CD8-positive, alpha-beta memory T cell (primary cell): ENCODE measurements around the gene CELSR2. TPM values are rescaled to one million over a fixed set of nuclear protein-coding genes. Genes with fewer than 3 reads are reported as not detected.

ENCODE experiments used
- CTCF ChIA-PET: fragments of 350-600 bp; sonication (Branson Sonifier 250); formaldehyde crosslinking; loops from one replicate; lab custom pipeline; 2021; ENCODE audit warnings: antibody characterized with exemption; lab: Charles Lee
- POLR2A ChIA-PET: fragments of 350-600 bp; sonication (Branson Sonifier 250); formaldehyde crosslinking; loops from one replicate; lab custom pipeline; 2021; ENCODE audit warnings: antibody characterized with exemption; lab: Charles Lee
- DNase-seq, 5 donors: peaks; one replicate each; pipeline versions ENCODE4 v3.0.0 to v3.0.0-alpha.2; 2020 to 2022; ENCODE audit warnings: mixed read lengths in 1 of 5
- H3K27ac ChIP-seq: one replicate; pipeline ENCODE4 v1.7.0; 2013; ENCODE audit warnings: low read depth, mild to moderate bottlenecking, low read length, moderate library complexity
- H3K27me3 ChIP-seq: 2 replicates; pipeline ENCODE4 v1.7.0; 2013; ENCODE audit warnings: low read length, mild to moderate bottlenecking; ENCODE audit not compliant: insufficient read depth, poor library complexity, severe bottlenecking
- H3K36me3 ChIP-seq: 2 replicates; pipeline ENCODE4 v1.7.0; 2013; ENCODE audit warnings: mild to moderate bottlenecking, low read length, moderate library complexity; ENCODE audit not compliant: insufficient read depth
- H3K4me1 ChIP-seq: 2 replicates; pipeline ENCODE4 v1.7.0; 2013; ENCODE audit warnings: mild to moderate bottlenecking, low read length, moderate library complexity; ENCODE audit not compliant: insufficient read depth
- H3K4me3 ChIP-seq: 2 replicates; pipeline ENCODE4 v1.7.0; 2013; ENCODE audit warnings: mild to moderate bottlenecking, low read length
- H3K9me3 ChIP-seq: 2 replicates; pipeline ENCODE4 v1.7.0; 2013; ENCODE audit warnings: mild to moderate bottlenecking, low read length
- H3K27ac Mint-ChIP-seq, 8 donors: one replicate each; pipeline ENCODE4 v1.8.0; 2020 to 2021; ENCODE audit warnings: mixed read lengths in 8 of 8, mild to moderate bottlenecking in 6 of 8, inconsistent platforms in 3 of 8, moderate library complexity in 3 of 8
- H3K27me3 Mint-ChIP-seq, 2 donors: one replicate each; pipeline ENCODE4 v1.8.0; 2020 to 2021; ENCODE audit warnings: mixed read lengths in 2 of 2, mild to moderate bottlenecking in 1 of 2, moderate library complexity in 1 of 2
- H3K36me3 Mint-ChIP-seq, 3 donors: one replicate each; pipeline ENCODE4 v1.8.0; 2020 to 2021; ENCODE audit warnings: mixed read lengths in 3 of 3, inconsistent platforms in 1 of 3, mild to moderate bottlenecking in 1 of 3
- H3K4me1 Mint-ChIP-seq, 3 donors: one replicate each; pipeline ENCODE4 v1.8.0; 2020 to 2021; ENCODE audit warnings: mixed read lengths in 3 of 3, inconsistent platforms in 1 of 3, mild to moderate bottlenecking in 1 of 3
- H3K4me3 Mint-ChIP-seq, 7 donors: one replicate each; pipeline ENCODE4 v1.8.0; 2020 to 2021; ENCODE audit warnings: mixed read lengths in 7 of 7, mild to moderate bottlenecking in 6 of 7, moderate library complexity in 4 of 7, inconsistent platforms in 2 of 7
- H3K9me3 Mint-ChIP-seq, 5 donors: one replicate each; pipeline ENCODE4 v1.8.0; 2020 to 2022; ENCODE audit warnings: mixed read lengths in 5 of 5, mild to moderate bottlenecking in 3 of 5, moderate library complexity in 2 of 5, inconsistent platforms in 1 of 5
- polyA plus RNA-seq: library from polyadenylated mRNA; unstranded; fragments of 300-500 nt; fragmentation: Illumina TruSeq; gene quantifications from one replicate; pipeline ENCODE4 v1.2.3, GENCODE V29; 2021
- total RNA-seq, 2 experiments: library from RNA; stranded (reverse); gene quantifications; one replicate each; pipeline ENCODE4 v1.2.3, GENCODE V29; 2021

Gene CELSR2
- total and polyA plus RNA-seq, 3 experiments from 2014 or later, result 0.77 to 2.8 (median 2.7) TPM

DNA sequence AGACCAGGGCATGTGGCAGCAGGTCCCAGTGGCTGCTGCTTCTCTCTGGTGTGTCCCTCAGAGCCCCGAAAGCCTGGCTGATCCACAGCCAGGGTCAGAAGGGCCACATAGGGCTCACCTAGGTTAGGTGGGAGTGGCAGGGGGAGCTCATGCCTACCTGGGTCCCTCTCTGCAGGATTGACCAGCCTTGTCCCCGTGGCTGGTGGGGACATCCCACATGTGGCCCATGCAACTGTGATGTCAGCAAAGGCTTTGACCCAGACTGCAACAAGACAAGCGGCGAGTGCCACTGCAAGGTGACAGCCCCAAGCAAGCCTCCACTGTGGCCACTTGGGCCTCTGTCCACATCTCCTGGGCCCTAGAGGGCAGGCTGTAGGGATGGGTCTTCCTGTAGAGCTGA, 15.7 kb downstream of the CELSR2 start:
- Mint-ChIP-seq H3K9me3 (no peaks in the 10 kb centered on the region), H3K4me1 (peaks cover 0 to 4% (median 2%) of the 10 kb centered on the region in 3 donors), H3K27ac (peak overlapping the region in 1 of 8 donors; percentile 60), H3K27me3 (peaks cover 0 to 4% of the 10 kb centered on the region in 2 donors), H3K4me3 (no peak overlapping the region), H3K36me3 (peaks cover 0 to 2% (median 2%) of the 10 kb centered on the region in 3 donors)
- POLR2A ChIA-PET, result no interaction called here
- no peak overlapping the region for H3K4me3 ChIP-seq
- H3K9me3 ChIP-seq, result no peaks in the 10 kb centered on the region
- no peaks in the 10 kb centered on the region for H3K4me1 ChIP-seq
- CTCF ChIA-PET, result interaction anchor here (1.2 to 2.8 kb wide), 4 partner anchors 133 to 270 kb away, joined by 4 to 13 read pairs (median 6); partner anchors contain the start of gene SORT1
- no peaks in the 10 kb centered on the region for H3K36me3 ChIP-seq
- H3K27ac ChIP-seq, result no peak overlapping the region
- H3K27me3 ChIP-seq, result no peaks in the 10 kb centered on the region
- no peak for DNase-seq

DNA sequence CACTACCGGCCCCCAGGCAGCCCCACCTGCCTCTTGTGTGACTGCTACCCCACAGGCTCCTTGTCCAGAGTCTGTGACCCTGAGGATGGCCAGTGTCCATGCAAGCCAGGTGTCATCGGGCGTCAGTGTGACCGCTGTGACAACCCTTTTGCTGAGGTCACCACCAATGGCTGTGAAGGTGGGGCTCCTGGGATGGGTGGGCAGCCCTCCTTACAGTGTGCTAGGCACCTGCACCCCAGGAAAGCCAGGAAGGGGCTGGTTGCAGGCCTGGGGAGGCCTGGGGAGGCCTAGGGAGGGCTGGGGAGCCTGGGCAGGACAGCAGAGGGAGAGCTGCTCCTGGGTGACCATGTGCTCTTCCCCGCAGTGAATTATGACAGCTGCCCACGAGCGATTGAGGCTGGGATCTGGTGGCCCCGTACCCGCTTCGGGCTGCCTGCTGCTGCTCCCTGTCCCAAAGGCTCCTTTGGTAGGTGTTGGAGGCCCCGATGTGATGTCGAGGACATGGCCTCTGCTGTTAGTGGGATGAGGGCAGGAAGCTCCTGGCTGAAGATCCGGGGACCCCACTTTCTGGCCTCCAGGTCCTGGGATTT, 16.5 kb downstream of the CELSR2 start:
- Mint-ChIP-seq H3K4me3 (no peak overlapping the region), H3K27me3 (peaks cover 0 to 4% of the 10 kb centered on the region in 2 donors), H3K4me1 (peaks cover 0 to 4% (median 2%) of the 10 kb centered on the region in 3 donors)

DNA sequence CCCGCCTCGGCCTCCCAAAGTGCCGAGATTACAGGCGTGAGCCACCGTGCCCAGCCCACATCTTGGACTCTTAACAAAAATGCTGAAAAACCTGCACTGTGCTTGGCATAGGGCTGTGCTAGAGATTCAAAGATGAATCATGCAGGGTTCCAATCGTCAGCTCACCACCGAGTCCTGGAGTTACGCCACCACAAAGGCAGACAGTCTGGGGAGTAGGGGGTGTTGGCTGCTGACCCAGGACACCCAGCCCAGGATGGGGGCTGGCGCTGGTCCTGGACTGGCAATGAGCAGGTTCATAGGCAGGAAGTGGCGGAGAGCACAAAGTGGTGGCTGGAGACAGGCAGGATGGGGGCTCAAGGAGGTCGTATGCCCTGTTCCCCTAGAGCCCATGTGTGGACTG, 17.6 kb downstream of the CELSR2 start:
- no peaks in the 10 kb centered on the region for H3K36me3 ChIP-seq
- Mint-ChIP-seq H3K4me3 (no peak overlapping the region), H3K27me3 (peaks cover 0 to 4% of the 10 kb centered on the region in 2 donors), H3K27ac (no peak overlapping the region), H3K9me3 (no peaks in the 10 kb centered on the region), H3K36me3 (peaks cover 0 to 2% (median 2%) of the 10 kb centered on the region in 3 donors), H3K4me1 (peaks cover 0 to 4% (median 2%) of the 10 kb centered on the region in 3 donors)
- H3K4me3 ChIP-seq, result no peak overlapping the region
- DNase-seq, result no peak
- H3K27me3 ChIP-seq, result no peaks in the 10 kb centered on the region
- no peaks in the 10 kb centered on the region for H3K9me3 ChIP-seq
- ChIA-PET CTCF (interaction anchor here (1.1 kb wide), 1 partner anchor 203 kb away, joined by 3 read pairs; no protein-coding TSS in a partner anchor), POLR2A (no interaction called here)
- H3K27ac ChIP-seq, result no peak overlapping the region
- H3K4me1 ChIP-seq, result no peaks in the 10 kb centered on the region

More for the DNA sequence above, 16.5 kb downstream of the CELSR2 start:
- Histone ChIP-seq H3K9me3 (no peaks in the 10 kb centered on the region), H3K4me1 (no peaks in the 10 kb centered on the region), H3K27me3 (no peaks in the 10 kb centered on the region), H3K27ac (no peak overlapping the region), H3K36me3 (no peaks in the 10 kb centered on the region), H3K4me3 (no peak overlapping the region)
- POLR2A ChIA-PET, result no interaction called here
- DNase-seq, result no peak
- peaks cover 0 to 2% (median 2%) of the 10 kb centered on the region in 3 donors for H3K36me3 Mint-ChIP-seq
- CTCF ChIA-PET, result interaction anchor here (2.0 to 2.8 kb wide), 2 partner anchors 136 to 267 kb away, joined by 4 to 13 read pairs; no protein-coding TSS in a partner anchor
- peak overlapping the region in 1 of 8 donors; percentile 24 for H3K27ac Mint-ChIP-seq
- H3K9me3 Mint-ChIP-seq, result no peaks in the 10 kb centered on the region

DNA sequence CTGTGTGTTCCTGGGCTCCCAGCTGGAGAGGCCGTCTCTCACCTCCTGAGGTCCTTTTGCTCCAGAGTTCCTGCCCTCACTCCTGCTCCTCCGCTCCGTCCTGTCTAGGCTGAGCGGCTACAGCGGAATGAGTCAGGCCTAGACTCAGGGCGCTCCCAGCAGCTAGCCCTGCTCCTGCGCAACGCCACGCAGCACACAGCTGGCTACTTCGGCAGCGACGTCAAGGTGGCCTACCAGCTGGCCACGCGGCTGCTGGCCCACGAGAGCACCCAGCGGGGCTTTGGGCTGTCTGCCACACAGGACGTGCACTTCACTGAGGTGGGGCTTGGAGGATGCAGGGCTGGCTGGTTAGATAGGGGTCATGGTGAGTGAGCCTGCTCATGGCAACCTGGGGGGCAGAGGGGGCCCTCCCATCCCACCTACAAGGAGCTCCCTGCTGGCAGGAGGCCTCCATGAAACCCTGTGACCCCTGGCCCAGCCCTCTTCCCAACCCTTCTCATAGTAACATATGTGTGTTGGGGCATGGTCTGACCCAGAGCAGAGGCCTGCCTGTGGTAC, 18.5 kb downstream of the CELSR2 start:
- Mint-ChIP-seq H3K4me1 (peaks cover 0 to 4% (median 2%) of the 10 kb centered on the region in 3 donors), H3K4me3 (no peak overlapping the region), H3K27ac (peak overlapping the region in 1 of 8 donors; percentile 64), H3K27me3 (peaks cover 0 to 4% of the 10 kb centered on the region in 2 donors), H3K36me3 (peaks cover 0 to 2% (median 2%) of the 10 kb centered on the region in 3 donors), H3K9me3 (no peaks in the 10 kb centered on the region)
- H3K9me3 ChIP-seq, result no peaks in the 10 kb centered on the region
- H3K4me1 ChIP-seq, result no peaks in the 10 kb centered on the region
- no peak overlapping the region for H3K27ac ChIP-seq
- H3K36me3 ChIP-seq, result no peaks in the 10 kb centered on the region
- ChIA-PET POLR2A (no interaction called here), CTCF (no interaction called here)
- H3K4me3 ChIP-seq, result no peak overlapping the region
- no peak for DNase-seq
- no peaks in the 10 kb centered on the region for H3K27me3 ChIP-seq

- H3K36me3 ChIP-seq, result no peaks in the 10 kb centered on the region
- no peaks in the 10 kb centered on the region for H3K27me3 ChIP-seq
- DNase-seq, result no peak
- H3K4me1 ChIP-seq, result no peaks in the 10 kb centered on the region
- H3K4me3 ChIP-seq, result no peak overlapping the region
- Mint-ChIP-seq H3K4me1 (peaks cover 0 to 1% (median 0%) of the 10 kb centered on the region in 3 donors), H3K9me3 (no peaks in the 10 kb centered on the region), H3K27me3 (peaks cover 0 to 4% of the 10 kb centered on the region in 2 donors), H3K4me3 (no peak overlapping the region), H3K36me3 (peaks cover 0 to 2% (median 2%) of the 10 kb centered on the region in 3 donors), H3K27ac (no peak overlapping the region)
- H3K9me3 ChIP-seq, result no peaks in the 10 kb centered on the region
- ChIA-PET POLR2A (no interaction called here), CTCF (interaction anchor here (1.6 kb wide), 1 partner anchor 264 kb away, joined by 5 read pairs; no protein-coding TSS in a partner anchor)
- no peak overlapping the region for H3K27ac ChIP-seq
These were observed 19.3 kb downstream of the CELSR2 start for GRCh38 chr1:109268431-109269211.

GRCh38 chr1:109269212-109269980, 20.1 kb downstream of the CELSR2 start:
- Histone ChIP-seq H3K27me3 (no peaks in the 10 kb centered on the region), H3K4me1 (no peaks in the 10 kb centered on the region), H3K4me3 (no peak overlapping the region), H3K27ac (no peak overlapping the region), H3K9me3 (no peaks in the 10 kb centered on the region), H3K36me3 (no peaks in the 10 kb centered on the region)
- Mint-ChIP-seq H3K27ac (no peak overlapping the region), H3K9me3 (no peaks in the 10 kb centered on the region), H3K4me1 (no peaks in the 10 kb centered on the region), H3K4me3 (no peak overlapping the region), H3K36me3 (peaks cover 0 to 2% (median 2%) of the 10 kb centered on the region in 3 donors), H3K27me3 (peaks cover 0 to 4% of the 10 kb centered on the region in 2 donors)
- ChIA-PET POLR2A (no interaction called here), CTCF (interaction anchor here (1.6 kb wide), 1 partner anchor 263 kb away, joined by 5 read pairs; no protein-coding TSS in a partner anchor)
- DNase-seq, result no peak

GRCh38 chr1:109269981-109270622, 20.8 kb downstream of the CELSR2 start:
- Mint-ChIP-seq H3K36me3 (peaks cover 0 to 2% (median 2%) of the 10 kb centered on the region in 3 donors), H3K9me3 (no peaks in the 10 kb centered on the region), H3K27ac (peak overlapping the region in 1 of 8 donors; percentile 82), H3K4me1 (no peaks in the 10 kb centered on the region), H3K4me3 (no peak overlapping the region), H3K27me3 (peaks cover 0 to 4% of the 10 kb centered on the region in 2 donors)
- Histone ChIP-seq H3K36me3 (no peaks in the 10 kb centered on the region), H3K27ac (no peak overlapping the region), H3K4me3 (no peak overlapping the region), H3K9me3 (no peaks in the 10 kb centered on the region), H3K4me1 (no peaks in the 10 kb centered on the region), H3K27me3 (no peaks in the 10 kb centered on the region)
- POLR2A ChIA-PET, result no interaction called here
- DNase-seq, result no peak
- CTCF ChIA-PET, result interaction anchor here (1.6 kb wide), 1 partner anchor 262 kb away, joined by 5 read pairs; no protein-coding TSS in a partner anchor
